Prostate gland (tissue), 2 donors: ENCODE measurements around the gene CTNNA3. TPM values are rescaled to one million over a fixed set of nuclear protein-coding genes. Genes with fewer than 3 reads are reported as not detected.

Source experiments
- DNase-seq: peaks from one replicate; pipeline ENCODE4 v3.0.0-alpha.2; 2019; ENCODE audit warnings: low spot score
- H3K27ac ChIP-seq, 2 donors: fragments of 200-600 bp; sonication (generic); 2 replicates each; pipeline ENCODE4 v1.5.1; 2017 to 2019
- H3K27me3 ChIP-seq: fragments of 200-600 bp; sonication (generic); replicated peaks from 2 replicates; pipeline ENCODE4 v1.5.1; 2019; ENCODE audit not compliant: insufficient read depth
- H3K36me3 ChIP-seq, 2 donors: fragments of 200-600 bp; sonication (generic); 1 replicate in 1 of 2; 2 replicates in 1 of 2; pipeline versions ENCODE4 v1.5.1 to v1.8.1; 2017 to 2019
- H3K4me1 ChIP-seq: fragments of 200-600 bp; sonication (generic); replicated peaks from 2 replicates; pipeline ENCODE4 v1.5.1; 2019
- H3K4me3 ChIP-seq, 2 donors: fragments of 200-600 bp; sonication (generic); 2 replicates each; pipeline ENCODE4 v1.5.1; 2017 to 2019
- H3K9me3 ChIP-seq: fragments of 200-600 bp; sonication (generic); 2 replicates; pipeline ENCODE4 v1.5.1; 2017
- CTCF ChIP-seq, 4 experiments: fragments of 200-600 bp in 2 of 4; fragments of 450-650 bp in 2 of 4; sonication (generic) in 2 of 4; IDR thresholded peaks; 1 replicate in 3 of 4; 2 replicates in 1 of 4; pipeline ENCODE4 v1.5.1; 2016 to 2019; ENCODE audit warnings: antibody characterized with exemption in 4 of 4, mild to moderate bottlenecking in 2 of 4, moderate library complexity in 2 of 4
- POLR2A ChIP-seq: fragments of 450-650 bp; IDR thresholded peaks from one replicate; pipeline ENCODE4 v1.6.1; 2016; ENCODE audit warnings: antibody characterized with exemption, mild to moderate bottlenecking
- POLR2AphosphoS5 ChIP-seq: sonication (generic); formaldehyde crosslinking; IDR thresholded peaks from one replicate; pipeline ENCODE4 v1.6.1; 2017; ENCODE audit warnings: antibody characterized with exemption
- intact Hi-C: fragments of 100-400 bp; cut with DNase I; formaldehyde crosslinking; loops from one replicate; pipeline ENCODE4 v1.14.2; 2022
- microRNA-seq: library from miRNA; unstranded; fragments of <30 nt; microRNA quantifications from one replicate; pipeline ENCODE4, GENCODE V29; 2016
- small RNA-seq, 2 donors: library from RNA; depleted of rRNA; stranded (forward); fragments of <200 nt; gene quantifications; one replicate each; pipeline ENCODE3, GENCODE V24; 2016
- total RNA-seq, 2 donors: library from RNA; depleted of rRNA; stranded (reverse); fragments of >200 nt; gene quantifications; one replicate each; pipeline ENCODE4 v1.1.0, GENCODE V29; 2016

The CTNNA3 gene
- total RNA-seq, 2 donors from 2014 or later, result 0.27 to 7.2 TPM

- TF ChIP-seq CTCF (IDR thresholded peaks at IDR 0.05) (no peak), POLR2AphosphoS5 (no peak), POLR2A (no peak)
- no peak overlapping the region for H3K4me3 ChIP-seq
- H3K36me3 ChIP-seq, result no peaks in the 10 kb centered on the region
- H3K4me1 ChIP-seq, result no peaks in the 10 kb centered on the region
- H3K27me3 ChIP-seq, result no peaks in the 10 kb centered on the region
- intact Hi-C loops, result no loop called here
- no peak for DNase-seq
- no peaks in the 10 kb centered on the region for H3K9me3 ChIP-seq
- H3K27ac ChIP-seq, result no peak overlapping the region
These were observed 1831.5 kb downstream of the CTNNA3 start for GRCh38 chr10:65864529-65864928.

- Histone ChIP-seq H3K27me3 (no peaks in the 10 kb centered on the region), H3K27ac (no peak overlapping the region), H3K36me3 (no peaks in the 10 kb centered on the region), H3K4me3 (no peak overlapping the region), H3K4me1 (no peaks in the 10 kb centered on the region), H3K9me3 (no peaks in the 10 kb centered on the region)
- intact Hi-C loops, result no loop called here
- DNase-seq, result no peak
- no peak for TF ChIP-seq POLR2AphosphoS5
- TF ChIP-seq POLR2A, result no peak
- TF ChIP-seq CTCF (IDR thresholded peaks at IDR 0.05), result no peak
These were observed 1832.0 kb downstream of the CTNNA3 start for GRCh38 chr10:65864036-65864435.

Small RNA genes within 50 kb of the gene (microRNA-seq; reads per million reads assigned to microRNA genes)
- gene MIR7151, result not detected

Small RNA genes within 50 kb of the gene (small RNA-seq; reads per million reads assigned to genes)
- gene AL607023.1 (0 reads per million in 2 donors), gene MIR7151 (0 reads per million in 2 donors)

Other genes with a start within 250 kb of the CTNNA3 start
- gene DNAJC12, start 142.0 kb upstream of the CTNNA3 start, total RNA-seq, result 10 to 100 TPM in 1 of 2 donors, 1 to 10 TPM in 1; 6.4 to 22.7 TPM
- 10 to 100 TPM; 22.0 to 46.2 TPM for gene SIRT1, start 188.5 kb upstream of the CTNNA3 start, total RNA-seq